8988T (cell line): ENCODE measurements around the gene BTBD16.

Source experiments
- DNase-seq: peaks from one replicate; pipeline ENCODE4 v3.0.0; 2011

Gene BTBD16

GRCh38 chr10:122376364-122376961, 105.4 kb downstream of the BTBD16 start:
- no peak for DNase-seq

DNA sequence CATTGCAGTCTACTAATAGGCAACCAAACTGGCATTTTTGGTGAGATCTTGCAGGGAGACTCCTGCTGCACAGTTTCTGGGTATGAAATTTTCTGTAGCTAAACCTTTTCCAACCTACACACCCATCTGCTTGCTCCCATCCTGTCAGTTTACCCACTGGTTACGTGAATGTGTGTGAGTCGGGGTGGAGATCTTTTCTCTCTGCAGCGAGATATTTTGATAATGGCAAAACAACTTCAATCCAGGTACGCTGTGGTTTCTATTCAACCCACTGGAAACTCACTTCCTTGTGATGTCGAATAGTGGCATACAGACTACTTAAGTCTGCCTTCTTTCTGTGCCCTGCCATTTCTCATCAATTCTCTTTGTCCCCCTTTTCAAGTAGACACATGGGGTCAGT, 107.9 kb downstream of the BTBD16 start:
- DNase-seq = no peak

GRCh38 chr10:122379537-122379936, 108.4 kb downstream of the BTBD16 start:
- no peak for DNase-seq

- DNase-seq = no peak
Observed at GRCh38 chr10:122380703-122381102, 109.6 kb downstream of the BTBD16 start.

DNA sequence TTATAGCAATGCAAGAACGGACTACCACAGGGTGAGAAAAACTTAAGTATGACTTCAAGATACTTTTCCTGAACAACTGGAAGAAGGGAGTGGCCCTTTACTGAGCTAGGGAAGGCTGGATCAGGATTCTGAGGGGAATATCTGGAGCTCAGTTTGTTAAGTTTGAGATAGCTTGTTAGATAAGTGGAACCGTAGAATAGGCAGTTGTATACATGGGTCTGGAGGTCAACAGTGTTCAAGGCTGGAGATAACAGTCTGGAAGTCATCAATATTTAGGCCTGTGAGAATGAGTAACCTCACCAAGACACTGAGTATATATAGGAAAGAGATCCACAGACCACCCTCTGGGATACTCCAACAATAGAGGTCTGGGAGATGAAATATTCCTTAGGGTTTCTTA, 110.6 kb downstream of the BTBD16 start:
- no peak for DNase-seq

DNA sequence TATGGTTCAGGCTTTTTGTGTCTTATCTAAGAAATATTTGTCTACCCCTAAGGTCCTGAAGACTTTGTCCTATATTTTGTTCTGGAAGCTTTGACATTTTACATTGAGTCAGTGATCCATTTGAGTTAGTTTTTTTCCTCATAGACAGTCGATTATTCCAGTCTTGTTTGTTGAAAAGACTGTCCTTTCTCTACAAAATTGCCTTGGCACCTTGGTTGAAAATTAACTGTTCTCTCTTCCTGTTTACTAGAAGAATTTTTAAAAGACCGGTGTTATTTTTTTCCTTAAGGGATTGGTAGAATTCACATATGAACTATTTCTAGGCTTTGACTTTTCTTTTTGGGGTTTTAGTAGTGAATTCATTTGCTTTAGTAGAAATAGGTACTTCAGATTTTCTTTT, 115.4 kb downstream of the BTBD16 start:
- no peak for DNase-seq

DNA sequence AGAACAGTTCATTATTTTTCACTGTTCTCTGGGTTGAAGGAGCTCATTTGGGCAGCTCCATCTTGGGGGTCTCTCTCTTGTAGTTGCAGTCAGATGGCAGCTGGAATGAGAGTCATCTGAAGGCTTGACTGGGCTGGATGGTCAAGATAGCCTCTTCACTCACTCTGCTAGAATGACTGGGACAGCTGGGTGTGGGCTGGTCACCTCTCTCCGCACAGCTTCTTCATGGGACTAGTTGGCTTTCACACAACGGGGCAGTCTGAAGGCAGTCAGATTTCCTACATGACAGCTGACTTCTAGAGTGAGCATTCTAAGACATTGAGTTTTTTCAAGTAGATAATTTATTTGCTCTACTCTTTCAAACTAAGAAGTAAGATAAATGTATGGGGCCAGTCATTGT, 116.5 kb downstream of the BTBD16 start:
- DNase-seq = no peak
